Measurements from ENCODE around the gene SUCLG2.
"Not testable (repeated sequence)": the region's sequence is repeated elsewhere in the genome, so short reads cannot be mapped to it uniquely, and the experiment has no call there.

Gene SUCLG2

GRCh38 chr3:67559029-67559605 lies 95.3 kb downstream of the SUCLG2 start:
- DNase-seq (ENCODE audit: low spot score): no peak

GRCh38 chr3:67558426-67558825 lies 96.0 kb downstream of the SUCLG2 start:
- DNase-seq (ENCODE audit: low spot score): no peak

DNA sequence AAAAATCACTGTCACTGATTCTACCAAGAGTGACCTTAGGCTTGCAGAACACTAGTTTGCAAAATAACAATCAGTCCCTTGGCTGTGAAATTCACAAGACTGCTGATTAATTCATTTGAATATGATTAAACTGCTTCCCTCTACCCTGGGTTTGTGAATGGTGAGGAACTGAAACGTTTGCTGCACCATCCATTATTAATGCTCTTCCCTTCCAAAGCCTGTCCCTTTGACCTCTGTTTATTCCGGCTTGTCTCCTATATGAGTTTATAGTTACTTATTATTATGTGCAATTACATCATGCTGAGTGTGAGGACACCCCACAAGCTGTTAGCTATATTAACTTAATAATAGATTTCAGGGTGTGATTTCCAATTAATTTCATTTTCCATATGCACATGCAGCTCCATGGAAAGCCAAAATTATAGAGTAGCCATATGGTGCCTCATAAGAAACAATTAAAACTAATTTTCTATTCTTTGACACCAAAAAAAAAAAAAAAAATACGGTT lies 96.5 kb downstream of the SUCLG2 start:
- DNase-seq (ENCODE audit: low spot score): no peak

DNA sequence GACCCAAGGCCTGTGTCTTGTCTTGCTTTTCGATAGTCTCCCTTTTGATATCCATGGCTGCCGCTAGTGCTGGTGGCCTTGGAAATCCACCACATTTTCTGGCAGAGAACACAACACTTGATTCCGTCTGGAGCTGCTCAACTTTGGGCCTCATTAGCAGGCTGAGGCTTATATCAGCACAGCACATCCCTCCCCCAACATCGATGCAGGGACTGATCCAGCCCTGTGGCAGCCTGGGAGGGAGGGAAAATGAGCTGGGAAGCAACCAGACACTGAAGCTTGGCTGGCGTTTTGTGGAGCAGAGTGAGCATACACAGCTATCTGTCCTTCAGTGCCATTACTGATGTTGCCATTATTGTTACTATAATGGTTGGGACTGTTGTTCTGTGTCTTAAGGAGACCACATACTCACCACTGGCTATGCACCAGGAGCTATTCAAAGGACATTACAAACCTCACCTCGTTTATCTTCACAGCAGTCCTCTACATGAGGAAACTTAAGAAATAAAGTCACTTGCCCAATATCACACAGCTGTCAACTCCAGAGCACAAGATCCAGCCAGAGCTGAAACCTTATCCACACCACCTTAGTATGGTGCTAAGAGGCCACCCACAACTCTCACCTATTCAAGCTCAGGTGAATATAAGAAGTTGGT lies 102.9 kb downstream of the SUCLG2 start:
- DNase-seq (ENCODE audit: low spot score): no peak

- no peak for DNase-seq (ENCODE audit: low spot score)
Measured at GRCh38 chr3:67550541-67550940, 103.9 kb downstream of the SUCLG2 start.

GRCh38 chr3:67542502-67543250 lies 111.7 kb downstream of the SUCLG2 start:
- not testable (repeated sequence) for DNase-seq (ENCODE audit: low spot score)

- DNase-seq (ENCODE audit: low spot score): no peak
Measured at GRCh38 chr3:67540198-67540894, 114.1 kb downstream of the SUCLG2 start.

DNA sequence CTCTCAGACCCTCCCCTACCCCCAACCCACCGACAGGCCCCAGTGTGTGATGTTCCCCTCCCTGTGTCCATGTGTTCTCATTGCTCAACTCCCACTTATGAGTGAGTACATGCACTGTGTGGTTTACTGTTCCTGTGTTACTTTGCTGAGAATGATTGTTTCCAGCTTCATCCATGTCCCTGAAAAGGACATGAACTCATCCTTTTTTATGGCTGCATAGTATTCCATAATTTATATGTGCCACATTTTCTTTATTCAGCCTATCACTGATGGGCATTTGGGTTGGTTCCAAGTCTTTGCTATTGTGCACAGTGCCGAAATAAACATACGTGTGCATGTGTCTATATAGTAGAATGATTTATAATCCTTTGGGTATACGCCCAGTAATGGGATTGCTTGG lies 117.2 kb downstream of the SUCLG2 start:
- DNase-seq (ENCODE audit: low spot score): not testable (repeated sequence)

DNA sequence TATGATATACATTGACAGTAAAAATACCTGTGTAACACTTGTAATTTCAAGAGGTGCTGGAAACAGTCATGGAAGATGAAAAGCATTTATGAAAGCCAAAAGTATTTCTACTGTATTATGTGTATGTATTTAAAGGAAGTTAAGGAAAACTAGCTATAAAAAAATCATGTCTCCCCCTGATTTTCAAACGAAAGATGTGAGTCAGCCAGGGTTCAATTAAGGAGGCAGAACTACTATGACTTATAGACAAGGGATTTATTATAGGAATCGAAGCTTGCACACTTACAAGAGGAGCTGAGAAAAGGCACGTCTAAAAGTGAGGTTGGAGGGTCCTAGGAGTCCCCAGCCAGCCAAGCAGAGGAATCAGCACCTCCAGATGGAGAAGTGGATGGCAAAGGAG lies 119.4 kb downstream of the SUCLG2 start:
- no peak for DNase-seq (ENCODE audit: low spot score)

- DNase-seq (ENCODE audit: low spot score): no peak
Measured at GRCh38 chr3:67534594-67534993, 119.8 kb downstream of the SUCLG2 start.

DNA sequence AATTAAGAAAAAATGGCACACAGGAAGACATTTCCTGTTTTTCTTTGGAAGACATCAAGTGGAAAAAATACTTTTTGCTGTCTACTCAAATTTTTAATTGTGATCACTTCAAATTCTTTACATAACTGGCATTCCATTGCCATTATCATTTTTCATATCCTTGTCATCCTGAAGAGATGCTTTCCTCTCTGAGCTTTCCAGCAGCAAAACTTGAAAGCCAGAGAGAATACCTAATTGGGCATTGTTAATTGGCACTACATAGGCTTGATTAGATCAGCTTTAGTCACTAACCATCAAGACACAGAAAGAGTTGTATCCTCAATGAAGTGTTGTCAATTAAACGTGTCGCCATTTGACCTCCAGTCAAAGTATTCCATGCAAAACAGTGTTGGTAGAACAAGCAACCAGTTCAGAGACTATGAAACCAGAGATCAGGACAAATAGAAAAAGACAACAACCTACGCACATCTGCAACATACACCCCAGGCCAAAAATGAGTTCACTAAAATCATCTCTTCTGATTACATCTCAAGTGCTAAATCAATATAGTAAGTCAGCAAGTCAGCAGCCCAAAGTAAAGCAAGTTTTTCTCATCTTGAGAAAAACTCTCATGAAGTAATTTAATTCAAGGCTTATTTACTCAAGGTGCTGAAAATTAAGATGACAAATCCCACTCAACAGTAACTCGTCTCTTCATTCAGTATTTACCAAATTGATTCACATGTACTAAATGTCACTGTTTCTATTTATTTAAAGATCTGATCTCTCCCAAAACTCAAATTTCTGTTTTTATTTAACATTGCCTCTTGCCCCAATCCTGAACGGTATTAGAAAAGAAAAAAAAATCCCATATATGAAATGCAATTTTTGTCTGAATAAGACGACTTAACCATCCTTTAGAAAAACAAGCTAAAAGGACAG lies 123.0 kb downstream of the SUCLG2 start:
- DNase-seq (ENCODE audit: low spot score): no peak

DNA sequence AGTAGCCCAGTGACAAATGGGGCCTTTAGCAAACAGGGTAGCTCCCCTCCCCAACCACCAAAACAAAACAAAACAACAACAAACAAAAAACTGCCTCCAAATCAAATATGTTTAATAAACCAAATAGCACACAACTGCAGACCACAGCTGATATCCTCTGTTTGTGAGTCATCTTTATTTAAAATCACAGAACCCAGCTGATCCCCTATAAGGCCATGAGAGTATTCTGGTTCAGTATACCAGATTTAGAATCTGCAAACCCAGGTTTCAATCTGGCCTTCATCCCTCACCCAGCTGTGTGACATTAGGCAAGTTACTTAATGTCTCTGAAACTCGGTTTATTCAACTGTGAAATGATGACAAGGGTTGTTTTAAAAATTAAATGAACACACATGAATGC lies 124.5 kb downstream of the SUCLG2 start:
- DNase-seq (ENCODE audit: low spot score): no peak

GRCh38 chr3:67529337-67529736 lies 125.1 kb downstream of the SUCLG2 start:
- peak; percentile 51 for DNase-seq (ENCODE audit: low spot score)

- peak; percentile 68 for DNase-seq (ENCODE audit: low spot score)
Measured at GRCh38 chr3:67526246-67526645, 128.2 kb downstream of the SUCLG2 start.

DNA sequence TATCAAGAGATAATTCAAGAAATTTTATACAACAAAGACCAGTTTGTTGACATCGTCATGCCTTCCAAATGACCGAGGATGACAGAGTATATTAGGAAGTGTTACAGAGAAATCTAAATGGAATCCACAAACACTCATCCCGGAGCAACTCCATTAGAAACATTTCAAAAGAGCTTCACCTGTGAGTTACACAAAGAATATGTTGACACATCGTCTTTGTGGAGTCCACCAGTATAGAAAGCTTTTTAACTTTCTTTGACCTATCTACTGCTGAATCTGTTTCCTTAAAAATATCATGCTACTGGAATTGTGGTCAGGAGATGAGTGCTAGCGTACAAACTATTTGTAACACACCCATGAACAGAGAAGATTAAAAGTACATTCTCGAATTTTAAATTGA lies 130.4 kb downstream of the SUCLG2 start:
- peak; percentile 45 for DNase-seq (ENCODE audit: low spot score)

DNA sequence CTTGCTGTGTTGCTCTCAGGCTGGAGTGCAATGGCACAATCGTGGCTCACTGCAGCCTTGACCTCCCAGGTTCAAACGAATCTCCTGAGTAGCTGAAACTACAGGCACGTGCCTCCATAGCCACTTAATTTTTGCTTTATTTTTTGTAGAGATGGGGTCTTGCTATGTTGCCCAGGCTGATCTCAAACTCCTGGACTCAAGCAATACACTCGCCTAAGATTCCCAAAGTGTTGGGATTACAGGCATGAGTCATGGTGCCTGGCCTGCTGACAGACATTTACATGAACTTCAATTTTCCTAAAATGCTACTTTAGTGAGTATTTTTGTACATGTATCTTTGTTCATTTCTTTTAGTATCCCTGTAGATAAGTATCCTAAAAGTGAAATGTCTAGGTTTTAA lies 132.3 kb downstream of the SUCLG2 start:
- DNase-seq (ENCODE audit: low spot score): no peak

DNA sequence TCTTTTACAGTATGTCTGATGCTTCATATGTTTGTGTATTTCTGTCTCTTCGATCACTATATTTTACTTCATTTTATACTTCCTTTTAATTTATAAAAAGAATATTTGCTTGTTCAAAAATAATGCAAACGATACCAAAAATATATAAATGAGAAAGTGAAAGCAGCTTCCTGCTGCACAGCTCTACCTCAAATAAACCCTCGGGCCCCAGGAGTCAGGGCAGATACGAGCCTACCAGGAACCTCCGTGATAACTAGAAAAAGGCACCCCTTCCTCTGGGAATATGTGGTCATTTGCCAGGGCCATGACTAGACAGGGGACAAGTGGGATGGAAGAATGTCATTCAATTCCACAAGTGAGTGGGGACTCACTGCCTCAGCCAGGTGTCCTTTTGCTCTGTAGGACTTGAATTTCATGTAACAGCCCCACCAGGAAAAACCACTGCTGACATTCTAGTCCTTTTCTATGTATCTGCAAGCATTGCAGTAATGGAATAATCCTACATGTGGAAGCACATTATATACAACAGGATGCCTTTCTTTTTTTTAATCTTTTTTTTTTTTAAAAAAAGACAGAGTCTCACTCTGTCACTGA lies 133.3 kb downstream of the SUCLG2 start:
- no peak for DNase-seq (ENCODE audit: low spot score)

GRCh38 chr3:67518236-67518635 lies 136.2 kb downstream of the SUCLG2 start:
- DNase-seq (ENCODE audit: low spot score): no peak

- no peak for DNase-seq (ENCODE audit: low spot score)
Measured at GRCh38 chr3:67517781-67518180, 136.6 kb downstream of the SUCLG2 start.

DNA sequence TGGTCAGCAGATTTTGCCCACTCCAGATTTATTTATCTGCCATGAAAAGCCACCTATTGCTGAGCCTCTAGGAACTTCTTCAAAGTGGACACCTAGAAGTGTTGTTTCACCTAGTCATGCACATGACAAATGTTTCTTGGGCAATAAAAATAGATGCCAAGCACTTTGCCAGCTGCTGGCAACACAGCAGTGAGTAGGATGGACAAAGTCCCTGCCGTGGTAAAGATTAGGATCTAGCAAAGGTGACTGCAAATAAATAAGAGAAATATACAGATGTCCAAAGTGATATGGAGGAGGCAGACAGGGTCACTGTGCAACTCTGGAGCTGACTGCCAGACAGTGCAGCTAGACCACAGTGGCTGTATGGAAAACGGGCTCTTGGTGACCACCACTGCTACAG lies 137.9 kb downstream of the SUCLG2 start:
- DNase-seq (ENCODE audit: low spot score): no peak

DNA sequence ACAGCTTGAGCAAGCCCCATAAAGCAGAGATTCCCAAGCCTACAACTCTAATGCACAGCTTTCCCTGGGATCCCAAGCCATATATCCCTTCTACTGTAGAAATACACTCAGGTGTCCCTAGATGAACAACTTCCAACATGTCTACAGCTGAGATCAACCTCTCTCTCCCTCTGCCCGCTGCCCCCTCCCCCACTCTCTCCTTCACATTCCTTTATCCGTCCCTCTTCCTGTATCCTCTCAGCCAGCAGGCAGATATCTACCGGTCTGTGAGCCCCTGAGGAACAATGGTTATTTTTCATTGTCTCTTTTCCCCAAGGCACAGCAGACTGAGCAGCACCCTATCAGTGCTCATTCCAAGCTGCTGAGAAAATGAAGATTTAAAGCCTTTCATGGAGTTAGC lies 138.6 kb downstream of the SUCLG2 start:
- no peak for DNase-seq (ENCODE audit: low spot score)

Data from COLO829 (cell line).